Uterus (tissue), 4 donors: ENCODE data around the gene NLN. TPM values are rescaled to one million over a fixed set of nuclear protein-coding genes. Genes with fewer than 3 reads are reported as not detected.

Experiments
- DNase-seq, 2 donors: peaks; one replicate each; pipeline ENCODE4 v3.0.0-alpha.2; 2019 to 2020
- H3K27ac ChIP-seq, 2 donors: fragments of 200-600 bp; sonication (generic); 1 replicate in 1 of 2; 2 replicates in 1 of 2; pipeline ENCODE4 v1.5.1; 2016 to 2018
- H3K27me3 ChIP-seq, 2 donors: fragments of 200-600 bp; sonication (generic); one replicate each; pipeline ENCODE4 v1.5.1; 2018 to 2019; ENCODE audit warnings: control low read depth in 1 of 2
- H3K36me3 ChIP-seq, 2 donors: fragments of 200-600 bp; sonication (generic); one replicate each; pipeline ENCODE4 v1.5.1; 2019; ENCODE audit warnings: control low read depth in 1 of 2
- H3K4me1 ChIP-seq, 2 donors: fragments of 200-600 bp; sonication (generic); one replicate each; pipeline ENCODE4 v1.5.1; 2018 to 2019; ENCODE audit warnings: control low read depth in 1 of 2
- H3K4me3 ChIP-seq, 2 donors: fragments of 200-600 bp; sonication (generic); 1 replicate in 1 of 2; 2 replicates in 1 of 2; pipeline ENCODE4 v1.5.1; 2018 to 2019; ENCODE audit warnings: mild to moderate bottlenecking in 1 of 2
- H3K9me3 ChIP-seq, 2 donors: fragments of 200-600 bp; sonication (generic); one replicate each; pipeline ENCODE4 v1.5.1; 2019; ENCODE audit warnings: control low read depth in 1 of 2
- CTCF ChIP-seq, 4 experiments: fragments of 200-600 bp in 2 of 4; fragments of 450-650 bp in 2 of 4; sonication (generic) in 2 of 4; IDR thresholded peaks; one replicate each; pipeline ENCODE4 v1.5.1; 2016 to 2019; ENCODE audit warnings: antibody characterized with exemption in 4 of 4, mild to moderate bottlenecking in 2 of 4, moderate library complexity in 1 of 4
- POLR2A ChIP-seq, 2 donors: fragments of 450-650 bp; IDR thresholded peaks; one replicate each; pipeline ENCODE4 v1.6.1; 2016; ENCODE audit warnings: antibody characterized with exemption in 2 of 2, mild to moderate bottlenecking in 1 of 2, moderate library complexity in 1 of 2
- intact Hi-C: fragments of 100-400 bp; cut with DNase I; formaldehyde crosslinking; loops from one replicate; pipeline ENCODE4 v1.15.1; 2023; ENCODE audit warnings: low total_unique reads
- total RNA-seq, 4 donors: library from RNA; depleted of rRNA in 3 of 4; stranded (reverse); fragments of >200 nt in 3 of 4; gene quantifications; one replicate each; pipeline versions ENCODE4 v1.1.0 to v1.2.4, GENCODE V29; 2014 to 2023
- donor health status: DM: yes; HTN: yes; CAD: no.

NLN gene
- total RNA-seq, 4 donors from 2014 or later: 4.4 to 34.9 (median 9.8) TPM

GRCh38 chr5:65742565-65743231 lies 20.7 kb downstream of the NLN start:
- no peaks in the 10 kb centered on the region for H3K4me1 ChIP-seq
- H3K9me3 ChIP-seq: no peaks in the 10 kb centered on the region
- intact Hi-C loops: no loop called here
- no peak overlapping the region for H3K4me3 ChIP-seq
- H3K27me3 ChIP-seq: no peaks in the 10 kb centered on the region
- no peaks in the 10 kb centered on the region for H3K36me3 ChIP-seq
- TF ChIP-seq POLR2A (IDR thresholded peaks at IDR 0.05): no peak
- TF ChIP-seq CTCF (IDR thresholded peaks at IDR 0.05): peak; percentile 33 to 45 (median 38)
- no peak overlapping the region for H3K27ac ChIP-seq
- no peak for DNase-seq

- Histone ChIP-seq H3K9me3 (no peaks in the 10 kb centered on the region), H3K27me3 (no peaks in the 10 kb centered on the region), H3K36me3 (no peaks in the 10 kb centered on the region), H3K4me3 (no peak overlapping the region), H3K4me1 (no peaks in the 10 kb centered on the region), H3K27ac (no peak overlapping the region)
- intact Hi-C loops: no loop called here
- DNase-seq: no peak
- TF ChIP-seq POLR2A (IDR thresholded peaks at IDR 0.05) (no peak), CTCF (IDR thresholded peaks at IDR 0.05) (no peak)
These were observed 27.3 kb downstream of the NLN start for GRCh38 chr5:65749221-65749844.

- intact Hi-C loops: no loop called here
- Histone ChIP-seq H3K4me1 (no peaks in the 10 kb centered on the region), H3K36me3 (no peaks in the 10 kb centered on the region), H3K9me3 (no peaks in the 10 kb centered on the region), H3K27ac (no peak overlapping the region), H3K4me3 (no peak overlapping the region), H3K27me3 (no peaks in the 10 kb centered on the region)
- no peak for DNase-seq
- TF ChIP-seq POLR2A (IDR thresholded peaks at IDR 0.05) (no peak), CTCF (IDR thresholded peaks at IDR 0.05) (no peak)
These were observed 28.0 kb downstream of the NLN start for GRCh38 chr5:65749956-65750355.

GRCh38 chr5:65750938-65751337 lies 28.9 kb downstream of the NLN start:
- TF ChIP-seq CTCF (IDR thresholded peaks at IDR 0.05) (no peak), POLR2A (IDR thresholded peaks at IDR 0.05) (no peak)
- Histone ChIP-seq H3K27me3 (no peaks in the 10 kb centered on the region), H3K9me3 (no peaks in the 10 kb centered on the region), H3K4me3 (no peak overlapping the region), H3K4me1 (no peaks in the 10 kb centered on the region), H3K27ac (no peak overlapping the region), H3K36me3 (no peaks in the 10 kb centered on the region)
- DNase-seq: no peak
- intact Hi-C loops: no loop called here

- H3K27ac ChIP-seq: no peak overlapping the region
- H3K36me3 ChIP-seq: no peaks in the 10 kb centered on the region
- no peaks in the 10 kb centered on the region for H3K4me1 ChIP-seq
- TF ChIP-seq CTCF (IDR thresholded peaks at IDR 0.05) (no peak), POLR2A (IDR thresholded peaks at IDR 0.05) (no peak)
- H3K9me3 ChIP-seq: no peaks in the 10 kb centered on the region
- H3K27me3 ChIP-seq: no peaks in the 10 kb centered on the region
- no peak overlapping the region for H3K4me3 ChIP-seq
- no peak for DNase-seq
- intact Hi-C loops: no loop called here
These were observed 31.2 kb downstream of the NLN start for GRCh38 chr5:65753189-65753588.
